Hindlimb muscle (tissue), 1 donor: Measurements from ENCODE around the gene PRKAR2A. TPM values are rescaled to one million over a fixed set of nuclear protein-coding genes. Genes with fewer than 3 reads are reported as not detected.

Experiments used
- DNase-seq: peaks from one replicate; pipeline ENCODE4 v3.0.0-alpha.2; 2013
- polyA plus RNA-seq: library from polyadenylated mRNA; unstranded; fragments of 120-200 nt; gene quantifications from one replicate; pipeline ENCODE4 v1.2.1, GENCODE V29; 2013; ENCODE audit not compliant: insufficient read length

Gene PRKAR2A
- polyA plus RNA-seq = 37.2 TPM

DNA sequence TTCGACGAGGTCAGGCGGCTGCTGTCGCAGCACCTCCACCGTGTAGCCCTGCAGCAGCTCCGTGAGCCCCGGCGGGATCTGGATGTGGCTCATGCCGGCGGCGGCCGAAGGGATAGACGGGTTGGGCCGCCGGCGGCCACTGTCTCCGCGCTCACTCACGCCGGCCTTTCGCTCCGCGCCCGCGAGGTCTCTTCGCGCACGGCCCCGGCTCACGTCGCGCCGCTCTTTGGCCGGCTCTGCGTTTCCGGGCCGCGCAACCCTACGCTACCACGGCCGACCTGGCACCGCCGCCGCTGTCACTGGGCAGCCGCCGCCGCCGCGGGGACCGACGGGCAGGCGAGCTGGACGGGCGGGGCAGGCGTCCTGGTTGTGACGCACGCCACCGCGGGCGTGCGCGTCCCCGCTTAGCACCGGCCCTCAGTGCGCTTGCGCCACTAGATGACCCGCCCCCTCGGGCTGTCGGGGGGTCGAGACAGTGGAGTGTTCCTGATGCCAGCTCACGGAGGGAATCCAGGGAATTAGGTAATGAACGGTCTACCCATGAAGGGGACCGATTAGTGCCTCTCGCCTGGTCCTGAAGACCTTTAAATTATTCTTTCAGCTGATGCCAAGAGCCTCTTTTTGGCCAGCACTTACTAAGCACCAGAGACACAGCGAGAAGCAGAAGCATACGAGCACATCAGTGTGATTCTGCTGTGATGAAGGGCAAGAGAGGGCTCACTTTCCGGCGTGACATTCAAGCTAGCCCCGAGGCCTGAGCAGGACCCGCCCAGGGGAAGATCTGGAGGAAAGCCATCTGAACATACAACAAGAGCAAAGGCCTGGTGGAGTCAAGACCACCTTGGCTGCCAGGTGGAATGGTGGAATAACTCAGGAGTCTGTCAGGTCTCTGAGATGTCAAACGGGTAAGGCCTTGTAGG is at the start of gene PRKAR2A:
Gene PRKAR2A (minus strand): TSS at position 371 of the 920 bp plus-strand sequence. CDS start 278 bp downstream, at position 93.
- DNase-seq = peak; percentile 96

DNA sequence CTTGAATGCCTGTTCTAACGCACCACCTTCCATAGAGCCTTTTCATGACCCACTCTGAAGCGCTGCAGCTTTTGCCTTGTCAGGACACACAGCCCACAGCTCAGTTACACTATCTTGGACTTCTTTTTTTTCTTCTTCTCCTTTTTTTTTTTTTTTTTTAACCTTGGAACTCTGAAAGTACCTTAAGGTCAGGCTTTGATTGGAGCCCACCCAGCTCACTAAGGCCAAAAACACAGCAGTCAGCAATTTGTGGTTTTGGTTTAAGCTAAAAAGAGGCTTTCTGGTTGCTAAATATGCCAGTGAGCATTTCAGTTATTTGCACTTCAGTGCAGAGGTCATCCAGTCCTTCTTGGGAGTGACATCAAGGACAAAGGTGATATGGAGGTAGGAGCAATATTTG is 49.3 kb upstream of the PRKAR2A start:
- DNase-seq = no peak

DNA sequence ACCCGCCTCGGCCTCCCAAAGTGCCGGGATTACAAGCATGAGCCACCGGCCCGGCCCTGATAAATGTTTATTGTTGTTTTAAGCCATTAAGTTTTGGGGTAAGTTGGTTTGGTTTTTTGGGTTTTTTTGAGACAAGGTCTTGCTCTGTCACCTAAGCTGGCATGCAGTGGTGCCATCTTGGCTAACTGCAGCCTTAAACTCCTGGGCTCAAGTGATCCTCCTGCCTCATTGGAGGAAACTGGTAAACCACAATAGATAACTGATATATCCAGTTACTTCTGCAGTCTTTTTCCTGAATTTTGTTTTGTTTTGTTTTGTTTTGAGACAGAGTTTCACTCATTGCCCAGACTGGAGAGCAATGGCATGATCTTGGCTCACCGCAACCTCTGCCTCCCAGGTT is 46.8 kb upstream of the PRKAR2A start:
- DNase-seq = no peak

DNA sequence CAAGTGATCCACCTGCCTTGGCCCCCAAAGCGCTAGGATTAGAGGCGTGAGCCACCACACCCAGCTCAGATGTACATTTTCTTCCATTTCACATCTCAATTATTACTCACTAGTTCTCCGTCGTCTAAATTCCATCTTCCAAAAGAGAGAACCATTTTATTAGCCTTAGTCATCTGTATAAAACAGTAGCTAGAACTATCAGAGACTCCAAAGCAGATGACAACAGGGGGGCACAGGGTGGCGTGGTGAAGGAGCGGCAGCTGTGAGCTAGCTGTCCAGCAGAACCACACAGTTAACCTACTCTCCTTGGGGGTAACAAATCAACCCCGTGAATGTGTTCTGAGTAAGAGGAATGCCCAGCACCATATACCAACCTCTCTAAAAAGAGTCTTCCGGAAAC is 43.9 kb upstream of the PRKAR2A start:
- DNase-seq = no peak

DNA sequence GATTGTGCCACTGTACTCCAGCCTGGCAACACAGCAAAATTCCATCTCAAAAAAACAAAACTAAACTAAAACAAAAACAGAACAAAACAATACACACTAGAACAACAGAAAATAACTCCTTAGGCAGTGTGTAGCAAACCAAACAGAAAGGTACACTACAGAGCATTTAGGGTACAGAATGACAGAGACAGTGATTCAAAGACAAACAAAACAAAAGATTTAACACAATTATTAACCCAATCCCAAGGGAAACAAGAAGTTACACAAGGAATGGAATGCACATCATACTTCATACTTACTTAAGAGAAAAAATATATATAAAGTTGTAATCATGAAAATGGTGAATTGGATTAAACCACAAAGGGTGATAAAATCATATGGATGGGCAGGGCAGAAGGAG is 38.1 kb upstream of the PRKAR2A start:
- no peak for DNase-seq

DNA sequence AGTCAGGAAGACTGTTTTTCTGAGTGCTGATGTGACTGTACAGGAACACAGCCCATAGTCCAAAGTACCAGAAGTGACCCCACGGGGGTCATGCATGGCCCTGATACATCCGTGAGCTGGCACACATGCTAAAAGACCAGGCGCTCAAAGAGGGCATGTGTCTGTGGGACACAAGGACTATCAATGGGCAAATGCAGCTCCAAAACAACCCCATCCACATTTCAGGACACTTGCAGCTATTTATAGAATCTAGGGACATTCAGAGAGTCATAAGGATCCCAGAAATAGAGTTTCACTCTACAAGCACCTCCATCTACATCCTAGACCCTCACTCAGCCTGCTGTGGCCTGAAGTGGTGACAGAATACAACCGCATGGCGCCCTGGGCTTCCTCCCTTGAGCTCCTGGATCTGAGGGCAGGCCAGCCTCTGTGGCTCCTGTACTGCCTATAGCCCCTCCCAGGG is 34.0 kb upstream of the PRKAR2A start:
- DNase-seq = no peak

DNA sequence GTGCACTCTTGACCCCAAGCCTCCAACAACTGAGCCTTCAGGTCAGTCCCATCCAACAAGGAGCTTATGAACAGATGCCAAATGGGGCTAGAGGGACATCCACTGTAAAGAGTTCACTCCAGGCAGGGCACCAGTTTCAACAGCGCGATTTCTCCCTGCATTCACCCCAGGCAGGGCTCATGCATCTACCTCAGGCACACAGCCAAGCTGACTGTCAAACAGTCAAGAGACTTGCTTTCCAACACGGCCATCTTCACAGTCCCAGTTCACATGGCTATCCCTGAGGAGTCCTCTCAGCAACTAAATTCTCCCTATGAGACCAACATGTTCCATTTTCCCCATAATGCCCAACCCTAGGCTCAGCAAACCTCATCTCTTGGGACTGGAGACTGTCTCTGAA is 33.3 kb upstream of the PRKAR2A start:
- no peak for DNase-seq

DNA sequence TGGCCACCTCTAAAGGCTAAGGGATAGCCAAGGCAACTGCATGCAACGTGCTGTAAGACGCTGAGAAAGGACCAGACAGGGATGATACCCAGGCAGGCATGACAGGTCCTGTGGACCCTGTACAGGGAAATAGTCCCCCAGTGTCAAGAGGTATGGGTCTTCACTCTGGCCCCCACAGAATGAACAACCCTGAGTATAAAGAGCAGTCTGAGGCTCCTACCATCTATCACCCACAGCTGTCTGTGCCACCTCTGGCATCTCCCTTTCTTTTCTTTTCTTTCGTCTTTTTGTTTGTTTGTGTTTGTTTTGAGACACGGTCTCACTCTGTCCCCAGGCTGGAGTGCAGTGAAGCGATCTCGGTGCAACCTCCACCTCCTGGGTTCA is 32.3 kb upstream of the PRKAR2A start:
- no peak for DNase-seq

DNA sequence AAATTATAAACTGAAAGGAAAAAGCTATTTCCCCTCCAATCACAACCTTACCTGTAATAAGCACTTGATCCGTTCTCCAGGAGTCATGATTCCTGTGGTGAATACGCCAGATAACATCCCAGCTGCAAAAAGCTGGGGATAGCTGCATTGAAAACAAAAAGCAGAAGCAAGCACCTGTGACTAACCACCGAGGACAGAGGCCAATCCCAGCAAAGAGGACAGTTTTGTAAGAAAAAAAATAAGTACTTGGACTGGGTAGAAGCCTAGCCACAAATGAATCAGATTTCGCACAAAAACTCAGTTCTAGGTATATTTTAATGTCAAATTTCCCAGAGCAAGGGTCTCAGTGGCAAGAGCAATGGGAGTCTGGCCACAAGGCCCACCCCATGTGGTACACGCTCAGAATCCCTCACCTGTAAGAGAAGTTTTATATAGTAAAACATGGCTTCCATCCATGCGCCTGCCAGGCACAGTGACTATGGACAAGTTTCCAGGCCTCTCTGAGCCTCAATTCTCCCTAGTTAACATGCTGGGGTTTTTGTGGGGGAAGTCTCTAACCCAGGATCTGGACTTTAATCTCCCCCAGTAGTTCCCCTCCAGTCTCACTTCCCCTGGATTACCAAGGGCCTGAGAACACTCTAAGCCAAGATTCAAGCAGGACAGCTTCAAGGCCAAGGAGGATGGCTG is 31.8 kb upstream of the PRKAR2A start:
- DNase-seq = no peak

DNA sequence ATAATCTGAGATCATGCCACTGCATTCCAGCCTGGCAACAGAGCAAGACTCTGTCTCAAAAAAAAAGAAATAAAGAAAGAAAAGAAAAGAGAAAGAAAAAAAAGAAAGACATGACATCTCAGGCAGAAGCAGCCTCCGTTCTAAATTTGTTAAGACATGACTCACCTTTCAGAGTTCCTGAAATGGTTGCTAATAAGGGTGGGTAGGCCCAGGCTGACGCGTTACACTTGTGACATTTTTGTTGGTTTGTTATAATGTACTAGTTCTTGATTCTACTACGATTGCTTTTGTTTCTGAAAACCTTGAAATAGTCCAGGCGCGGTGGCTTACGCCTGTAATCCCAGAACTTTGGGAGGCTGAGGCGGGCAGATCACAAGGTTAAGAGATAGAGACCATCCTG is 30.0 kb upstream of the PRKAR2A start:
- DNase-seq = no peak

DNA sequence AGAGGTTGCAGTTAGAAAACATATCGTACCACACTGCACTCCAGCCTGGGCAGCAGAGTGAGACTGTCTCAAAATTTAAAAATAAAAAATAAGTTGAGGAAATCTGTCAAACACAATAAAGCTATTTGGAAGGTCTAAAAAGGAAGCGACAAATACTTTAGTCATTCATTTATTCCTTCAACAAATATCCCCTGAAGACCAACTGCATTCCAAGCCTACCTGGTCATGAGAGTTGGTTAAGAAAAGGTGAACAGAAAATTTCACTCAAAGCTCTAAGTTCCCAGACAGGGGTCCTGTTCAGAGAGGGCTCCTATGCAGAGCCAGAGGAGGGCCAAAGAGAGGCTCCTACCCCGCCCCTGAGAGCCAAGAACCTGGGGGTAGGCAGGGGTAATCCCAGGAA is 15.4 kb upstream of the PRKAR2A start:
- no peak for DNase-seq

DNA sequence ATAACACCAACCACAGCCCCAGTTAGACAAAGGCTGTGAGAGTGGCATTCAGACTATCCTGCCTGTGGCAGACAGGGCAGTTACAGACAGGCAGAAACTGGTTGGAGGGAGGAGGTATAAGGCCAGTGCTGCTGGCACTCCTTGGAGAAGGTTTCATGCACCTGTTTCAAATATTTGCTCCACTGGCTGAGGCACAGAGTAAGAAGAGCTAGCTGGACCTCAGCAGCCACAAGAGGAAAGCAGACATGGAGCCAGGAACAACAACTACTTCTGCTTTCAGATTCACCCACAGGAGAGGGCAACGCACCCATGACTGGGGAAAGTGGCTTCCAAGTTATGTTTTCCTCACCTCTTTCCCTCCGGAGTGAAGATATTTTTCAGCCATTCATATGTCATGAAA is 11.5 kb upstream of the PRKAR2A start:
- DNase-seq = no peak

DNA sequence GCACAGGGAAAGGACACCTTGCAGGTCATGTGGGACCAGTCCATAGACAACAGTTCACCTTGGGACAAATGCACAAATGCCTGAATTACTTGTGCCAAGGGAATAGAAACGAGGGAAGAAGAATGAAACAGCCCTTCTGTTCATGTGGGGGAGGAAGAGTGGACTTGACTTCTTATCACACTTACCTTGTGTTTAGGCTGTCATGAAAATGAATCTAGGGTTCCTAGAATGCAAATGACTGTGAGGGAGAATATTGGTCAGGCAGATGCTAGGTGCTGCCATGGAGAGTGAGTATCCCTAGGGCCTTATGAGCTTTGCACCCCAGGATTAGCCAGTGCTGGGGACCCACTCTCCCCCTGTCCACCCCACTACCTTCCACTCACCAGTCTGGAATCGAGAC is 11.0 kb upstream of the PRKAR2A start:
- no peak for DNase-seq

DNA sequence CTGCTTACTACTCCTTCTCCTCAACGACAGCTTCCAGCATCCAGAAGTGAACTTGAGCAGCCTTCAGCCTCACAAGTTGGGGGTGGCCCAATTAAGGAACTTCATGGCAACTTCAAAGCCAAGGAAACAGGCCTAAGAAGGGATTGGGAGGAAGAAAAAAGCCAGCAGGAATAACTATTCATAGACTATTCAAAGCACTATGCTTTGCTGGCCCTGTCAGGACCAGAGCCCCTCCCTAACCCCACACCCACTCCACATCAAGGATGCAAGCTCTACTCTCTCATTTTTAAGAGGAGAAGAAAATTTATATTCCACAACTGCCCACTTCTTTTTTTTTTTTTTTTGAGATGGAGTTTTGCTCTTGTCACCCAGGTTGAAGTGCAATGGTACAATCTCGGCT is 10.0 kb upstream of the PRKAR2A start:
- no peak for DNase-seq

DNA sequence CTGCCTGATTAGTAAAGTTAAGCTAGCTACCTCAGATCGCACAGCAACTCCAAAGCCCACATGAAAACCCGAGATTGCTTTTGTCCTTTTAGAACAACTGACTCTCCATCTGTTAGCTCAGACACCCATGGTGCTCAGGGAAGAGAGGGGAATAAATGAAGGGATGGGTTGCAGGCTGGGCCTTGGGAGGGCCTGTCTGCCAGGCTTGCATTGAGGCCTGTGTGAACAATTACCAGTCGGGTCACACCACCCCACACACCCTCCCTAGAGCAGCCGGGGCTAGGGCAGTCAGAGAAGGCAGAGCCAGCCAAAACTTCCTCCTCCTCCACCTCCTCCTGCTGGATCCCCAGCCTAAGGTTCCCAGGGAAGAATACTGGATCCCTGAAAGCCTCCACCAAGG is 8.8 kb upstream of the PRKAR2A start:
- no peak for DNase-seq

DNA sequence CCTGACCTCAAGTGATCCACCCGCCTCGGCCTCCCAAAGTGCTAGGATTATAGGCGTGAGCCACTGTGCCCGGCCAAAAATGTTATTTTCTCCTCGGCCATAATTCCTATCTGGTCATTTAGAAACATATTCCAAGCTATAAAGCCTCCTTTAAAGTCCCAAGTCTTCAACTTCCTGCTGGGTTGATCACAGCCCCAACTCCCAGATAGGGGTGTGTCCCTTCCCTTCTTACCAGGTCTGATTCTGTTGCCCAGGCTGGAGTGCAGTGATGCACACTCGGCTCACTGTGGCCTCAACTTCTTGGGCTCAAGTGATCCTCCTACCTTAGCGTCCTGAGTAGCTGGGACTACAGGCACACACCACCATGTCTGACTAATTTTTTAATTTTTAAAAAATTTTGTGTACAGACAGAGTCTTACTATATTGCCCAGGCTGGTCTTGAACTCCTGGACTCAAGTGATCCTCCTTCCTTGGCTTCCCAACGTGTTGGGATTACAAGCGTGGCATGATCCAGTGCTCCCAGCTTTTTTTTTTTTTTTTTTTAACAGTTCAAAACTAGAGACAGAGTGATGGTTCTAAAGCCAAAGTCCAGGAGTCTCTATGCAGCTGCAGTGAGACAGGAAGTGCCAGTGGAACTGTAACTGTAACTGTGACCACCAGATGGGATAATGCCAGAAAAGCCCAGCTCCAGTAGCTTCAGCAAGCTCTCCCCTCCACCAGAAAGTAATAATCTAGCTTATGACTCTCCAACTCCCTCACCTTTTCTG is 8.2 kb upstream of the PRKAR2A start:
- no peak for DNase-seq

DNA sequence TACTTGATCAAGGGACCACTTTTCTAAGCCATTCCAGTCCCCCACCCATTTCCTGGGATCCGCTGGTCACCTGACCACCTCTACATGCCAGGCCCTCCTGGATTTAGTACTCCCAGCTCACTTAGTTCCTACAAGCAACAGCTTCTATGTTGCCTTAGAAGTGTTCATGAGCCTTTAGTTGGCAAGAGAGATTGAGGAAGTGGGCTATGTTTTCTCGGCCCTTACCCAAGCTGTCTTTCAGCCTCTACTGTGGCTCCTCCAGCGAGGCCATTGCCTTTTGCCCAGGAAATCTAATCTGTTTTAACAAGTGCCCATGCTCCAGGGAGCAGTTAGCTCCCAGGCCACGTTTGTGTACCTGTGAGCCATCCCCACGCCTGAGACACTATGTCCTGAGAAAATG is 4.5 kb upstream of the PRKAR2A start:
- DNase-seq = no peak

DNA sequence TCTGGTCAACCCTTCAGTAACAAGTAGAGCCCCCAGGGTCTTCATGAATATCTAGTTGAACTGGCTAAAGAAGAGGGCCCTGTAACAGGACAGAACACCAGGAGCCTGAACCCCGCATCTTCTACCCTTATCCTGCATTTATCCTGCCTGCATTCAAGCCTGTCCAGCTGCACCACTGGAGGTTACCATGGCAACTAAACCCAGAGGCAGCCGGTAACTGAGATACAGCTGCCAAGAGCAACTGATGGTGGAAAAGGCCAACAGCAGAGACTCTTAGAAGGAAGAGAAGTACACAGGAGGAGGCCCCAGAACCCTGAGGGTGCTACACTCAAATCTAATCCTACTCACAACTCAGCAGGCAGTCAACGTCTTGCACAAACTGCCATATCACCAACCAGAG is 3.7 kb upstream of the PRKAR2A start:
- peak; percentile 22 for DNase-seq

DNA sequence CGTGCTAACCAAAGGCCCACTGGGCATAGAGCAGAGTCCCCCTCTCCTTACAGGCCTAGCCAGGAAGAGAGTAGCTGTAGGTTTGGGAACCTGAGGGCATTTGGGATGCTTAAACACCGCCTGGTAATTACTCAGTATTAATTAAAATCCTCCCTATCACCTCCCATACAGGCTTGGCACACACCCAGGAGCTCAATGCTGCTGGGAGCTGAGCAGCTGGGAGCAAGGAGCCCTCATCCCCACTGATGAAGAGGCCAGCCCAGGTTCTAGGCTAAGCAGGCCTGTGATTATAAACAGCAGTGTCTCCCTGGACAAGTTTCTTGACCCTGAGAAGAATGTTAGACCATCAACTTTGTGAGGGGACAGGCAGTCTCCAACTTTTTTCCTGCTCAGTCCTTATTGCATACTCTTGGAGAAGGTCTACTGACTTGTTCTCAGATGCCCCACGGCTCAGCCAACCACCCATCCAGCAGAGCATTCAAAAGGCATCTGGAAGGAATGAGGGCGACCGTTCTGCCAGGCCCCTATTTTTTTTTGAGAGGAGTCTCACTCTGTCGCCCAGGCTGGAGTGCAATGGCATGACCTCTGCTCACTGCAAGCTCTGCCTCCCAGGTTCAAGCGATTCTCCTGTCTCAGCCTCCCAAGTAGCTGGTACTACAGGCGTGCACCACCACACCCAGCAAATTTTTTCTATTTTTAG is 1.3 kb upstream of the PRKAR2A start:
- no peak for DNase-seq

DNA sequence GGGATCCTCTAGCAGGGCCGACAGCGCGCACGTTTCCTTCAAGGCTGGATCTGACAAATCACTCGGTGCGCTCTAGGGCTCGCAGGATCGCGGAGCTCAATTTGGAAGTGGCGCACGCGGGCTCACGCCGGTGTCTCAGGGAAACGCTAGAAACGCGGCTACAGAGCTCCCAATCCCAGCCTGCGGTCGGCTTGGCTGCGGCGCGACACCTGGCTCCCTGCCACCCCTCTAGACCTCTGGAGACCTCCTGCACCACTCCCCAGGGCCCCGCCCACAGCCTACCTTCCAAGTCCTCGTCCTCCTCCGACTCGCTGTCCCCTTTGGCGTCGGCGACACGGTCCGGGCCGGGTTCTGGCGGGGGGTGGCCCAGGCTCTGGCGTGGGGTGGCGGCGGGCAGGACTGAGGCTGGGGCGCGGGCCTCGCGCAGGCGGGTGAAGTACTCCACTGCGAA is 596 bp downstream of the PRKAR2A start:
- DNase-seq = peak; percentile 57

DNA sequence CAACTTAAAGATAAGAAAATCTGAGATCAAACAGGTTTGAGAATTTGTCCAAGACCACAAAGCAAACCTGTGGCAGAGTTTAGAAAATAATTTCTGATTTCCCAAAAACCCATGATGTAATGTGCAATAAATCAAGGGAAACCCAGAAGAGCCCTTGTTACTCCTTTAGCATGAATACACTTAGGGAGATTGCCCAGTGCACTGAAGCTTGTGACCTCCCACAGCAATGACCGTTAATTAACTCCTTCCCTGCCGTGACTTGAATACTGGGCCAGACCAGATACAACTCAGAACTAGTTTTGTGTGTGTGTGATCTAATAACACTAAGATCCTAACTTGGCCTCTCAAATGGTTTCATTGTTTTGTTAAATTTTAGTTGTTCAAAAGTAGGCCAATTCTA is 2.5 kb downstream of the PRKAR2A start:
- no peak for DNase-seq

DNA sequence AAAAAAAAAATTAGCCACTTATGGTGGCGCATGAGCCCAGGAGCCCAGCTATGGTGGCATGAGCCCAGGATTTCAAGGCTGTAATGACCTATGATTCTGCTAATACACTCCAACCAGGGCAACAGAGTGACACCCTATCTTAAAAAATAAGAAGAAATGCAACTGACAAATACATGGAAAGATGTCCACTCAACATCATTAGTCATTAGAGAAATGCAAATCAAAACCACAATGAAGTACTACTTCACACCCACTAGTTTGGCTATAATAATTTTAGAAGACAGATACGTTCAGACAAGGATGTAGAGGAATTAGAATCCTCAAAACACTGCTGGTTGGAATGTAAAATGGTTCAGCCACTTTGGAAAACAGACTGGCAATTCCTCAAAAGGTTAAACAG is 10.5 kb downstream of the PRKAR2A start:
- DNase-seq = no peak
